C4-2B (cell line): ENCODE data around the gene CACNA1S.

Source experiments
- H3K27ac ChIP-seq: fragments of 450-650 bp; 2 replicates; pipeline ENCODE4 v1.5.1; 2017
- ZFX ChIP-seq: fragments of 450-650 bp; IDR thresholded peaks from 2 replicates; pipeline ENCODE4 v1.6.1; 2017
- TF ChIP-seq, protein P1 (sequence below): fragments of 450-650 bp; conservative IDR thresholded peaks from 2 replicates; pipeline ENCODE4 v1.5.1; 2017; ENCODE audit warnings: mild to moderate bottlenecking

CACNA1S gene

DNA sequence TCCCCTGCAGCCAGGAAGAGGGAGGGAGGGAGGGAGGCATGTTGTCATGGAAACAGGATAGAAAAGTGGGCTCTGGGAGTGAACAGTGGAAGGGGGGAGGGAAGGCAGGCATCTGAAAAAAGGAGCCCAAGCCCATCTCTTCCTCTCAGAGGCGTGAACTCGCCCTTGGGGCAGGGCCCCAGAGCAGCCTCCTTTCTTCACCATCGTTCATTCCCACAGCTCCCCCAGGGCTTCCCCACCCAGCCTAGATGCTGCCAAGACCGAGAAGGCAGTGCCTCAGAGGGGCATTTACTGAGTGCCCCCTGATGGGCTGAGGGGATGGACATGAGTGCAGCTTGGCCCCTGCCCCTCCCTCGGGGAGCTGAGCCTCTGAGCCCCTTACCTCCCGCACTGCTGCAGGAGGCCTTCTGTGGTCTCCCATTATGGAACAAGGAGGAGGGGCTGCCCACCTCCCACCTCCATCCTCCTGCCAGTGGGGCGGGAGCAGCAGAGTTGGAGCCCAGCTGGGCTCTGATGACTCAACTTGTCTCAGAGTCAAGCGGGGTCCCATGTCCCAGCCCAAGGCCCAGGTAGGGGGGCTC is 49.6 kb downstream of the CACNA1S start:
- H3K27ac ChIP-seq, result no peak overlapping the region
- TF ChIP-seq ZFX, result no peak
- TF ChIP-seq, protein P1, sequence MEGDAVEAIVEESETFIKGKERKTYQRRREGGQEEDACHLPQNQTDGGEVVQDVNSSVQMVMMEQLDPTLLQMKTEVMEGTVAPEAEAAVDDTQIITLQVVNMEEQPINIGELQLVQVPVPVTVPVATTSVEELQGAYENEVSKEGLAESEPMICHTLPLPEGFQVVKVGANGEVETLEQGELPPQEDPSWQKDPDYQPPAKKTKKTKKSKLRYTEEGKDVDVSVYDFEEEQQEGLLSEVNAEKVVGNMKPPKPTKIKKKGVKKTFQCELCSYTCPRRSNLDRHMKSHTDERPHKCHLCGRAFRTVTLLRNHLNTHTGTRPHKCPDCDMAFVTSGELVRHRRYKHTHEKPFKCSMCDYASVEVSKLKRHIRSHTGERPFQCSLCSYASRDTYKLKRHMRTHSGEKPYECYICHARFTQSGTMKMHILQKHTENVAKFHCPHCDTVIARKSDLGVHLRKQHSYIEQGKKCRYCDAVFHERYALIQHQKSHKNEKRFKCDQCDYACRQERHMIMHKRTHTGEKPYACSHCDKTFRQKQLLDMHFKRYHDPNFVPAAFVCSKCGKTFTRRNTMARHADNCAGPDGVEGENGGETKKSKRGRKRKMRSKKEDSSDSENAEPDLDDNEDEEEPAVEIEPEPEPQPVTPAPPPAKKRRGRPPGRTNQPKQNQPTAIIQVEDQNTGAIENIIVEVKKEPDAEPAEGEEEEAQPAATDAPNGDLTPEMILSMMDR, result no peak

DNA sequence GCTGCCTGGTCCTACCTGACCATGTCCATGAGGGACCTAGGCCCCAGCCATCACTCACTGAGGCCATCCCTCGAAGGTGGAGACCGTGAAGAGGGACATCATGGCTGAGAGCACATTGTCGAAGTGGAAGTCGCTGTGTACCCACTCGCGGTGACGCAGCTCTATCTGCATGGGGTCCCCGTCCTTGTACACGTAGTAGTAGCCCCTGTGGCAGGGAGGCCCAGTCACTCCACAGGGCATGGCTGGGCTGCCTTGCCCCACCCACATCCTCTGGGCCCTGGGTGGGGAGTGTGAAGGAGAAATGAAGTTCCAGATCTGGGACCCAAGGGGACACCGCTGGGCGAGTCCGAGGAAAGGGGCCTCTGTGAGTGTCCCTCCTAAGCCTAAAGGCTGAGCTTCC is 50.3 kb downstream of the CACNA1S start:
- TF ChIP-seq ZFX, result no peak
- TF ChIP-seq, protein P1, result no peak
- H3K27ac ChIP-seq, result no peak overlapping the region

DNA sequence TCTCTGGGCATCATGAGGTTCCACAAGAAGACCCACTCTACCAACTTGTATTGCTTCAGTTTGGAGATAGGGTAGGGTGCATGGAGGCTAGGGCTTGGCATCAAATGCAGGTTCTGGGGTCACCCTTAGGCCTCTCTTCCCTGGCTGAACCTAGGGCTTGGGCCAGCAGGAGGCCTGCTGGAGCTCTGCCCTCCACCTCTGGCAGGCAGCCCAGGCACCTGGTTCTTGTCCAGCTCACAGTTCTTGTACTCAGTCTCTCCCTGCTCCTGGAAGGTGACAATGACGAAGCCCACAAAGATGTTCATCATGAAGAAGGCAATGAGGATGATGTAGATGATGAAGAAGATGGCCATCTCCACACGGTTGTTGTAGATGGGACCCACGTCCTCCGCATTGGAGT is 51.2 kb downstream of the CACNA1S start:
- TF ChIP-seq ZFX, result no peak
- TF ChIP-seq, protein P1, result no peak
- H3K27ac ChIP-seq, result no peak overlapping the region

DNA sequence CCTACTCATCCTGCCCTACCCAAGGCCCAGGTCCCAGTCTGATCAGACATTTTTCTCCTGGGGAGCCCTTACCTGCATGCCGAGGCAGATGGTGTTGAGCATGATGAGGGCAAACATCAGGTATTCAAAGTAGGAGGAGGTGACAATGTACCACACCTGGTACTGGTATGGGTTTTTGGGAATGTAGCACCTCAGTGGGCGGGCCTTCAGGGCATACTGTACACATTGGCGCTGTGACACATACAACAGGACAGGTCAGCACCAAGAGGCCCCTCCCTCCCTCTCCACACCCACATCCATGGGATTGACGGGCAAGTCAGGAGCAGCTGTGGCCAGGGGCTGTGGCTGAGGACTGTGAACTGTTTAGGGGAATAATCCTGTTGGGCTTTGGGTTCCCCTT is 51.6 kb downstream of the CACNA1S start:
- H3K27ac ChIP-seq, result no peak overlapping the region
- TF ChIP-seq, protein P1, result no peak
- no peak for TF ChIP-seq ZFX

DNA sequence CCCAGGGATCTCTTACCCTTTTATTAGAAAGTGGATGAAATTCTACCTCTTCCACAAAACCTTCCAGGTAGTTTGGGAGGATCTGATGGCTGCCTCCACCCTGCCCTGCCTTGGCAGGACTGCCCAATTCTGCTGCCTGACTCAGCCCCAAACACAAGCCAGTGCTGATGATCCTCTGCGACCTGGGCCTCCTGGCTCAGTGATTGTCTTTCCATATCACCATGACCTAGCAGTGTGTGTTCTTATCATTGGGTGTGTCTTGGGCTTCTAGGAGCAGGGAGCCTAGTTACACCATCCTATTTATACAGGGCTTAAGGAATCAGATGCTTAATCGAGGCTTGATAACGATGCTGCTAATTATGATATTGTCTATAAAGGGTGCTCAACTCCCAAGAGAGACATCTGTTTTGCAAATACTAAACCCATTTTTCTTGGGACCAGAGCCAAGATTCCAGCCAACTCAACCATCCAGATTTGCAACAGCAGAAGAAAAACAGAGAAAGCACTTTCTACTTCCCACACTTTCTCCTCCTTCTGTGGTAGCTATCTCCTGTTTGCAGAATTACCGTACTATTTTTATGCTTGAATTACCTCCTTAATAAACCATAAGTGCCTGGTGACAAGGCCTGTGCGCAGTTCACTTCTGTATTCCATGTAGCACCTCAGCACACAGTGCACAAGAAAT is 52.2 kb downstream of the CACNA1S start:
- TF ChIP-seq ZFX, result no peak
- TF ChIP-seq, protein P1, result no peak
- no peak overlapping the region for H3K27ac ChIP-seq

DNA sequence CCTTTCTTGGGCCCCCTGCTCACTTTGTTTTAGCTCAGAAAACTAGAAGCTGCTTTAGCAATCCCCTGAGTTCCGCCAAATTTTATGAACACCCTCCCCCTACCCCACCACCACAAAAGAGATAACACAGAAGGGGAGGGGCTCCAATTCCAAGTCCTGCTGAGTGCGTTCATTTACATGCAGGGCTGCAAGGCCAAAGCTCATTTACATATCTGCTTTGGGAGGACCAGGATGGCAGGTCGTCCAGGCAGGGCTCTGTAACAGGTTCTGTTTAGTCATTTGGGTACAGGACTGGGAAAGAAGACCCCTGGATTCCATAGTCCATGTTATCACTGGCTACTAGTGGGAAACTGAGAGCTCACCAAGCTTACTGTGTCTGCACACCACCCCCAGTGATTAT is 52.8 kb downstream of the CACNA1S start:
- H3K27ac ChIP-seq, result no peak overlapping the region
- TF ChIP-seq ZFX, result no peak
- TF ChIP-seq, protein P1, result no peak

DNA sequence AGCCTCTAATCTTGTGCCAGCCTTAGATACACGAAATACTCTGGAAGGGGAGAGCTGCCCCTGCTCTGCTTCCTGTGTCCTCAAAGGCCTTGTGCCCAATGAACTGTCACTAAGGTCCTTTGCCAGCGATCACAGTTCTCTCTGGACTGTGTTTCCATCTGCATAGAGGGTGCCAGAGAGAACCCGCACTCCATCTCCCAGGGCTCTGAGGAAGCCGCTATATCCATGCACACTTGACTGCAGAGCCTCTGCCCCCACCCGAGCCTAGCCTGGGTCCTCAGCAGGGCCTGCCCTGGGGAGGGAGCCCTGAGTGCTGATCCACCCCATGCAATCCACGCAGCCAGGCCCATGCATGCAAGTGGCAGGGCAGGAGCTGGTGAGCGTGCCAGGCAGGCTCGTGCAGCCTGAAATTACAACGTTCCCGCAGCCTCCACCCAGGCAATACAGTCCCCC is 58.1 kb downstream of the CACNA1S start:
- no peak overlapping the region for H3K27ac ChIP-seq
- TF ChIP-seq ZFX, result no peak
- TF ChIP-seq, protein P1, result no peak
